ENCODE data around the gene GOLGA7B.

The GOLGA7B gene

GRCh38 chr10:97915346-97916131, 65.9 kb downstream of the GOLGA7B start:
- H3K27me3 ChIP-seq (ENCODE audit: low read depth) = peaks cover 16% of the 10 kb centered on the region
- H3K9me3 ChIP-seq = no peaks in the 10 kb centered on the region
- H3K4me1 ChIP-seq = no peaks in the 10 kb centered on the region
- no peaks in the 10 kb centered on the region for H3K36me3 ChIP-seq (replicated peaks)
- DNase-seq (ENCODE audit: low spot score in 2 of 2) = no peak
- in situ Hi-C loops (cut with MboI; ENCODE audit: low sequenced_read_pairs) = loop anchor here (10.0 kb wide), 1 partner anchor 129 kb away; no protein-coding TSS in a partner anchor
- no peak overlapping the region for H3K4me3 ChIP-seq

DNA sequence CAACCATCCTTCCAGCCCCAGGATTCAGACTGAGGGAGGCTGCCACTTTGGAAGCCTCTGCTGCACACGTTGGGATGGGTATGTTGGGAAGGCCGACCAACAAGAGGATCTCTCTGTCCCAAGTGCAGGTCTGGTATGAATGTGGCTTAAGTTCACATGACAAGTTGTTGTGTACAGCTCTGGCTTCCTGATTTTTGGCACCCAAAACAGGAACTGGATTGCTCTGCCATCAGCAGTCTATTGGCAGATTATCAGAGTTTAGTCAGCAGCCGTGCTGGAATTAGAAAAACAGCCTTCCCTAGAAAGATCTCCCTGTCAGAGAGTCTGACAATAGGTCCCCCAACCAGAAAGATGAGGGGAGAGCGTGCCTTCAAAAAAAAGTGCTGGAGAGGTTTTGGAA, 66.9 kb downstream of the GOLGA7B start:
- no peak overlapping the region for H3K4me3 ChIP-seq
- no peaks in the 10 kb centered on the region for H3K36me3 ChIP-seq (replicated peaks)
- in situ Hi-C loops (cut with MboI; ENCODE audit: low sequenced_read_pairs) = loop anchor here (10.0 kb wide), 1 partner anchor 128 kb away; no protein-coding TSS in a partner anchor
- no peak for DNase-seq (ENCODE audit: low spot score in 2 of 2)
- peaks cover 12% of the 10 kb centered on the region; the same call in 1 of the 2 replicates for H3K27me3 ChIP-seq (ENCODE audit: low read depth)
- H3K9me3 ChIP-seq = no peaks in the 10 kb centered on the region
- no peaks in the 10 kb centered on the region for H3K4me1 ChIP-seq

DNA sequence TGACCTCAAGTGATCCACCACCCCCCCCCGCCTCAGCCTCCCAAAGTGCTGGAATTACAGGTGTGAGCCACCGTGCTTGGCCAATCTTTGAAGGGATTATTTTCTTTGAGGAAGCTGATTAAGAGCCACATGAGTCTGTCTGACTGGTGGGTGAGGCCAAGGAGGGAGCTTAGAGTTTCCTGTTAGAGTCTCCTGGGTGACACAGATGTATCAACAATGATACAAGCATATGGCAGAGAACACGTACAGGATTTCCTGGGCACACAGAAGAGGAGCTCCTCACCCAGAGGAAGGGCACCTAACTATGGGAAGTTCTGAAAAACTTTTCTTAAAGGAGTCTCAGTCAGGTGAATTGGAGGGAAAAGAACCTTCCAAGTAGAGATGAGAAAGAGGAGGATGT, 69.4 kb downstream of the GOLGA7B start:
- Histone ChIP-seq H3K27me3 (ENCODE audit: low read depth) (peaks cover 5% of the 10 kb centered on the region; the same call in 1 of the 2 replicates), H3K9me3 (no peaks in the 10 kb centered on the region), H3K4me3 (no peak overlapping the region), H3K4me1 (no peaks in the 10 kb centered on the region), H3K36me3 (replicated peaks) (no peaks in the 10 kb centered on the region)
- in situ Hi-C loops (cut with MboI; ENCODE audit: low sequenced_read_pairs) = loop anchor here (10.0 kb wide), 1 partner anchor 126 kb away; no protein-coding TSS in a partner anchor
- no peak for DNase-seq (ENCODE audit: low spot score in 2 of 2)

DNA sequence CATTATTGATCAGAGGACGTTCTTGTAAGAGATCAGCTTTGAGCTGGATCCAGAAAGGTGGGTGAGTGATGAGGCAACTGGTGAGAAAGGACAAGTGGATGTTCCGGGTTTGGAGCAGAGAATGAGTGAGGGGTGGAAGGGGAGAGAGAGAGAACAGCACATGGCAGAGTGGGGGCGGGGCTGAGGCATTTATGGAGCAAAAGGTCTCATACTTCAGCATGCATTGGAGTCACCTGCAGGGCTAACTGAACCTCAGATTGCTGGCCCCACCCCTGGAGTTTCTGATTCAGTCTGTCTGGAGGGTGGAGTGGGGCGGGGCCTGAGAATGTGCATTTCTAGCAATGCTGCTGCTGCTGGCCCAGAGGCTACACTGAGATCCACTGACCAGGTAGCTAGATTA, 71.2 kb downstream of the GOLGA7B start:
- peaks cover 5% of the 10 kb centered on the region; the same call in 1 of the 2 replicates for H3K27me3 ChIP-seq (ENCODE audit: low read depth)
- H3K36me3 ChIP-seq (replicated peaks) = no peaks in the 10 kb centered on the region
- no peaks in the 10 kb centered on the region for H3K9me3 ChIP-seq
- no peak overlapping the region for H3K4me3 ChIP-seq
- DNase-seq (ENCODE audit: low spot score in 2 of 2) = no peak
- in situ Hi-C loops (cut with MboI; ENCODE audit: low sequenced_read_pairs) = no loop called here
- no peaks in the 10 kb centered on the region for H3K4me1 ChIP-seq

Measured in HAP-1 (cell line).